ENCODE data around the gene FA2H.

Gene FA2H

GRCh38 chr16:74743668-74744299 lies 30.8 kb downstream of the FA2H start:
- TF ChIP-seq CTCF (IDR thresholded peaks at IDR 0.05; ENCODE audit: extremely low read depth, missing control alignments), result no peak
- DNase-seq (ENCODE audit: low spot score), result no peak

DNA sequence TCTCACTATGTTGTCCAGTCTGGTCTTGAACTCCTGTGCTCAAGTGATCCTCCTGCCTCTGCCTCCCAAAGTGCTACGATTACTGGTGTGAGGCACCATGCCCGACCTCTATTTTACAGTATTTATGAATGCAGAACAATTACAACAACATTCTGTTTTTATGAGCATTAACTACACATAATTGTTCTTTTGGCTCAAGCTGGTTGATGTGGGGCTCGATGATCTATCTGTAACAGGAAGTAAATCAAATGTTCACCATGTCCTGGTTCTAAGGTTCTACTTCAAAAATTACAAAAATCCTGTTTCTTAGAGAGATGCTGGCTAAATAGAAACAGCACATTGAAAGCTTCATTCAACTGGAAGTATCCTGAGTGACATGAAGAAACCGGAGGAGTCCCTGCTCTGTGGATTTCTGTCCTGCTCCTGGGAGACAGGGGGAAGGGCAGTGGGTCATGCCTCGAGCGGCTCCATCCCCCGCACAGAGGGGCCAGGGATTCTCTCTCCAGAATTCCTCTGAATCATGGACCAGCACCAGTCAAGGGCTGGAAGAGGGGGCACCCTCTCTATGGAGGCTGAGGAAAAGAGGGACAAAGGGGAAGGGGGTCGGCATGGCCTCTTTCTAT lies 31.5 kb downstream of the FA2H start:
- no peak for TF ChIP-seq CTCF (IDR thresholded peaks at IDR 0.05; ENCODE audit: extremely low read depth, missing control alignments)
- DNase-seq (ENCODE audit: low spot score), result no peak

GRCh38 chr16:74742051-74742481 lies 32.6 kb downstream of the FA2H start:
- DNase-seq (ENCODE audit: low spot score), result no peak
- no peak for TF ChIP-seq CTCF (IDR thresholded peaks at IDR 0.05; ENCODE audit: extremely low read depth, missing control alignments)

DNA sequence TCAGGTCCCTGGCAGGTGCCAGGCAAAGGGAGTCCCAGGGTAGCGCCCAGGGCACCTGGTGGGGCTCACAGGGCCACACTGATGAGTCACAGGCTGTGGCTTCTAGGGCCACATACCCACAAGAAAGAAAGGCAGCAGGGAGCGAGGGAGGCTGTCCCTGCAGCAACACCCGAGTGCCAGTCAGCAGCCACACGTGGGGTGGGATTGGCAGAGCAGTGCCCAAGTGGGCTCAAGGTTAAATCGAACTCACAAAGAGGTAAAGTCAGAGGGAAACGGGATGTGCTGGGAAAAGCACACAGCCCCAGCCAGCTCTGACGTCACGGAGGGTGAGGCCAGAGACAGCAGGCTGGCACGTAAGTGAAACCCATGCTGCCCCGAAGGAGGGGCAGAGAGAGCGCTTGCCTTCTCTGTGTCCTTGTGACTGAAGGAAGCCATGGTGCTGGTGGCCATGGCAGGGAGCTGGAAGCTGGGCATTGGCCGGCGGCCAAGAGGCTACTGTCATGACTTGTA lies 33.8 kb downstream of the FA2H start:
- TF ChIP-seq CTCF (IDR thresholded peaks at IDR 0.05; ENCODE audit: extremely low read depth, missing control alignments), result no peak
- DNase-seq (ENCODE audit: low spot score), result no peak

GRCh38 chr16:74739275-74739674 lies 35.3 kb downstream of the FA2H start:
- no peak for TF ChIP-seq CTCF (IDR thresholded peaks at IDR 0.05; ENCODE audit: extremely low read depth, missing control alignments)
- no peak for DNase-seq (ENCODE audit: low spot score)

DNA sequence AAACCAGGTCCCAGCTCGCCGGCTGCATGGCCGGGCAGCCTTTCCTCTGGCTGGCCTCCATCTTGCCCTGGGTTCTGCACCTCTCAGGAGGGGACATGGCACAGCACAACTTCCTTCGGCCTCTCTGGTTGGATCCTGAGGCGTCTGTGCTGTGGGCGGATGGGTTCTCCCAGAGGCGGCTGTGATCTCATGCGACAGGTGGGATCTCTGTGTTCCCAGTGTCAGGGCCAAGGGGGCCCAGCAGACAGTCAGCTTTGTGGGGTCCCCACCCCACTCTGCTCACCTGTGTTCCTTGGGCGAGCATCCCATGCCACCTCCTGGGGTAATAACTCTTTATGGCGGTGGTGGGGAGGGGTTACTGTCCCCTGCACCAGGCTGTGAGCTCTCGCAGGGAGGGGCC lies 35.8 kb downstream of the FA2H start:
- TF ChIP-seq CTCF (IDR thresholded peaks at IDR 0.05; ENCODE audit: extremely low read depth, missing control alignments), result no peak

DNA sequence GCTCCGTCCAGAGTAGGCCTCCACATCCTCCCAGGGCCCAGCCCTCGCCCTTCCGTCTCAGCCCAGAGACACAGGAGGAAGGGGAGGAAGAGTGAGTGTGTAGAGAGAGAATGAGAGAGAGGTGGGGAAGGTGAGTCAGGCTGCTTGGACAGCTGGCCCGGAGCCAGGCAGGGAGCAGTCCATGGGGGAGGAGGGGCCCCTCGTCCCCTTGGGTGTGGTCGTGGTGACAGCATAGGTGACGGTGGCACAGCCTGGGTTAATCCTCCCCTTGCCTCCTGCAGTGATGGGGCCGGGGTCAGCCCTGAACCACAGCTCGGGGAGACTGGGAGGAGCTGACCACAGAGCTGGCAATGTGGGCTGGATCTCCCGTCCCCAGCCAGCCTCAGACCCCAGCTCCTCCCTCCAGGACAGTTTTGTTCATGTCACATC lies 36.5 kb downstream of the FA2H start:
- TF ChIP-seq CTCF (IDR thresholded peaks at IDR 0.05; ENCODE audit: extremely low read depth, missing control alignments), result no peak
- DNase-seq (ENCODE audit: low spot score), result no peak

More for the DNA sequence above, 35.8 kb downstream of the FA2H start:
- DNase-seq (ENCODE audit: low spot score), result no peak
